Gastrocnemius medialis (tissue), 4 donors: Measurements from ENCODE around the gene CRYGS. TPM values are rescaled to one million over a fixed set of nuclear protein-coding genes. Genes with fewer than 3 reads are reported as not detected.

Source experiments
- ATAC-seq, 2 donors: fragments of 150-250 bp; one replicate each; pipeline ENCODE4 v1.9.1; 2016
- DNase-seq, 2 donors: peaks; one replicate each; pipeline ENCODE4 v3.0.0-alpha.2; 2019
- H3K27ac ChIP-seq, 4 donors: fragments of 200-600 bp; sonication (generic); 1 replicate in 1 of 4; 2 replicates in 3 of 4; pipeline ENCODE4 v1.5.1; 2016 to 2018; ENCODE audit warnings: mild to moderate bottlenecking in 2 of 4, moderate library complexity in 1 of 4
- H3K27me3 ChIP-seq, 3 donors: fragments of 200-600 bp; sonication (generic) in 2 of 3; 1 replicate in 1 of 3; 2 replicates in 2 of 3; pipeline versions ENCODE4 v1.5.1 to v1.6.0; 2016 to 2019; ENCODE audit warnings: mild to moderate bottlenecking in 1 of 3, moderate library complexity in 1 of 3
- H3K36me3 ChIP-seq, 2 donors: fragments of 200-600 bp; sonication (generic) in 1 of 2; one replicate each; pipeline ENCODE4 v1.5.1; 2017 to 2018
- H3K4me1 ChIP-seq, 2 donors: fragments of 200-600 bp; sonication (generic) in 1 of 2; one replicate each; pipeline ENCODE4 v1.5.1; 2016 to 2017; ENCODE audit warnings: mild to moderate bottlenecking in 2 of 2
- H3K4me3 ChIP-seq, 4 donors: fragments of 200-600 bp; sonication (generic) in 3 of 4; 1 replicate in 1 of 4; 2 replicates in 3 of 4; pipeline ENCODE4 v1.5.1; 2016 to 2019; ENCODE audit warnings: mild to moderate bottlenecking in 2 of 4
- H3K9me3 ChIP-seq, 3 donors: fragments of 200-600 bp; sonication (generic) in 2 of 3; 1 replicate in 1 of 3; 2 replicates in 2 of 3; pipeline ENCODE4 v1.5.1; 2016 to 2019
- CTCF ChIP-seq, 5 experiments: fragments of 450-650 bp in 3 of 5; fragments of 200-600 bp in 2 of 5; sonication (generic) in 2 of 5; IDR thresholded peaks in 4 of 5; conservative IDR thresholded peaks in 1 of 5; 1 replicate in 4 of 5; 2 replicates in 1 of 5; pipeline ENCODE4 v1.5.1; 2016 to 2019; ENCODE audit warnings: antibody characterized with exemption in 5 of 5, mild to moderate bottlenecking in 3 of 5, moderate library complexity in 3 of 5
- POLR2A ChIP-seq, 2 donors: fragments of 450-650 bp; IDR thresholded peaks; one replicate each; pipeline ENCODE4 v1.6.1; 2017; ENCODE audit warnings: antibody characterized with exemption in 2 of 2, mild to moderate bottlenecking in 2 of 2, moderate library complexity in 2 of 2
- in situ Hi-C, 4 donors: fragments of 200-750 bp; cut with MboI; loops; one replicate each; pipeline versions ENCODE4 v1.15.0 to v1.8.0; 2017; ENCODE audit warnings: low sequenced_read_pairs in 4 of 4
- intact Hi-C: fragments of 100-400 bp; cut with DNase I; formaldehyde crosslinking; loops from one replicate; pipeline ENCODE4 v1.15.1; 2023; ENCODE audit warnings: low total_unique reads
- total RNA-seq, 4 donors: library from RNA; depleted of rRNA; stranded (reverse); fragments of >200 nt; gene quantifications; one replicate each; pipeline versions ENCODE4 v1.1.0 to v1.2.3, GENCODE V29; 2016

Gene CRYGS
- total RNA-seq, 4 donors from 2014 or later: 2.1 TPM; not detected in 3

- no peak for DNase-seq
- no peak for ATAC-seq
- Histone ChIP-seq H3K9me3 (no peaks in the 10 kb centered on the region), H3K27me3 (peaks cover 0 to 7% (median 0%) of the 10 kb centered on the region in 3 donors), H3K4me3 (no peak overlapping the region), H3K36me3 (no peaks in the 10 kb centered on the region), H3K4me1 (no peaks in the 10 kb centered on the region), H3K27ac (no peak overlapping the region)
- TF ChIP-seq POLR2A (IDR thresholded peaks at IDR 0.05): no peak
- no peak for TF ChIP-seq CTCF (IDR thresholded peaks at IDR 0.05 in 4 of 5, conservative IDR thresholded peaks at IDR 0.05 in 1 of 5)
- in situ Hi-C loops: no loop called here
- intact Hi-C loops: no loop called here
Measured at GRCh38 chr3:186511245-186511644, 32.9 kb downstream of the CRYGS start.

- in situ Hi-C loops: no loop called here
Measured at GRCh38 chr3:186510374-186511079, 33.7 kb downstream of the CRYGS start.

DNA sequence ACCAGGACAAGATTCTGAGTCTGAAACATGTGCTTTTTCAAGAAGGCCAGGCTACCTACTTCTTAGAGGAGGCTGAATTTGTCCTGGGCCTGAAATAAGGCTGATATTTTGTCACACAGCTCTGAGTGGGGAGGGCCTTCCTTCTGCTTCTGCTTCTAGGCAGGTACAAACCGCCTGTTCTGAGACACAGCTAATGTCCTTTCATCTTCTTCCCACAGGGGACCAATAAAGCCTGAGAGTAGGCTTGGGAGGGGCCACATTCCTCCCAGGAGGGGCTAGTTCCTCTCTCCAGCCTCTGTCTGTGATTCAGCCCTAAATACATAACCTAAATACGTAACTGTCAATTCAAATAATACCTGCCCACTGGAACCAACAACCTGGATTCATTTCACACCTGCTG lies 34.8 kb downstream of the CRYGS start:
- Histone ChIP-seq H3K9me3 (no peaks in the 10 kb centered on the region), H3K27ac (no peak overlapping the region), H3K4me1 (no peaks in the 10 kb centered on the region), H3K36me3 (no peaks in the 10 kb centered on the region), H3K4me3 (no peak overlapping the region), H3K27me3 (peaks cover 0 to 7% (median 0%) of the 10 kb centered on the region in 3 donors)
- in situ Hi-C loops (no loop called here), intact Hi-C loops (no loop called here)
- no peak for DNase-seq
- TF ChIP-seq CTCF (IDR thresholded peaks at IDR 0.05 in 4 of 5, conservative IDR thresholded peaks at IDR 0.05 in 1 of 5): no peak
- TF ChIP-seq POLR2A (IDR thresholded peaks at IDR 0.05): no peak
- ATAC-seq: no peak

More at GRCh38 chr3:186510374-186511079, 33.7 kb downstream of the CRYGS start:
- intact Hi-C loops: no loop called here
- no peak for TF ChIP-seq CTCF (IDR thresholded peaks at IDR 0.05 in 4 of 5, conservative IDR thresholded peaks at IDR 0.05 in 1 of 5)
- TF ChIP-seq POLR2A (IDR thresholded peaks at IDR 0.05): no peak
- no peaks in the 10 kb centered on the region for H3K4me1 ChIP-seq
- no peak overlapping the region for H3K27ac ChIP-seq
- peaks cover 0 to 7% (median 0%) of the 10 kb centered on the region in 3 donors for H3K27me3 ChIP-seq
- no peaks in the 10 kb centered on the region for H3K9me3 ChIP-seq
- DNase-seq (no peak), ATAC-seq (no peak)
- H3K4me3 ChIP-seq: no peak overlapping the region
- H3K36me3 ChIP-seq: no peaks in the 10 kb centered on the region

GRCh38 chr3:186506857-186507256 lies 37.3 kb downstream of the CRYGS start:
- Histone ChIP-seq H3K36me3 (no peaks in the 10 kb centered on the region), H3K9me3 (no peaks in the 10 kb centered on the region), H3K27ac (no peak overlapping the region), H3K27me3 (no peaks in the 10 kb centered on the region), H3K4me1 (no peaks in the 10 kb centered on the region), H3K4me3 (no peak overlapping the region)
- DNase-seq: no peak
- no peak for ATAC-seq
- intact Hi-C loops (no loop called here), in situ Hi-C loops (no loop called here)
- TF ChIP-seq POLR2A (IDR thresholded peaks at IDR 0.05) (no peak), CTCF (IDR thresholded peaks at IDR 0.05 in 4 of 5, conservative IDR thresholded peaks at IDR 0.05 in 1 of 5) (no peak)
